H9 (cell line): ENCODE measurements around the gene SNX17. TPM values are rescaled to one million over a fixed set of nuclear protein-coding genes. Genes with fewer than 3 reads are reported as not detected.

ENCODE experiments used
- DNase-seq: peaks from one replicate; pipeline ENCODE4 v3.0.0-alpha.2; 2017
- H2AFZ ChIP-seq: one replicate; pipeline ENCODE4 v1.6.1; 2013; ENCODE audit warnings: mild to moderate bottlenecking, low read length, control low read depth, moderate library complexity
- H2AK5ac ChIP-seq: 2 replicates; pipeline ENCODE4 v1.6.1; 2013; ENCODE audit warnings: low read length, control low read depth, mixed read lengths; ENCODE audit not compliant: insufficient read length
- H2BK120ac ChIP-seq: one replicate; pipeline ENCODE4 v1.6.1; 2013; ENCODE audit warnings: low read depth, mild to moderate bottlenecking, low read length, control low read depth, inconsistent platforms; ENCODE audit not compliant: poor library complexity, severe bottlenecking
- H2BK12ac ChIP-seq: 2 replicates; pipeline ENCODE4 v1.6.1; 2013; ENCODE audit warnings: low read length, control low read depth, mixed read lengths, low read depth; ENCODE audit not compliant: insufficient read length
- H2BK15ac ChIP-seq: 2 replicates; pipeline ENCODE4 v1.6.1; 2013; ENCODE audit warnings: low read depth, low read length, control low read depth
- H2BK20ac ChIP-seq: one replicate; pipeline ENCODE4 v1.6.1; 2013; ENCODE audit warnings: low read depth, mild to moderate bottlenecking, low read length, control low read depth, inconsistent platforms; ENCODE audit not compliant: poor library complexity, severe bottlenecking
- H2BK5ac ChIP-seq: 2 replicates; pipeline ENCODE4 v1.6.1; 2013; ENCODE audit warnings: low read length, control low read depth, mixed read lengths; ENCODE audit not compliant: insufficient read length
- H3K14ac ChIP-seq: 2 replicates; pipeline ENCODE4 v1.6.1; 2013; ENCODE audit warnings: low read length, control low read depth; ENCODE audit not compliant: insufficient read depth
- H3K18ac ChIP-seq: 2 replicates; pipeline ENCODE4 v1.6.1; 2013; ENCODE audit warnings: low read depth, mild to moderate bottlenecking, mixed read lengths, low read length, control low read depth; ENCODE audit not compliant: insufficient read length
- H3K23ac ChIP-seq: 2 replicates; pipeline ENCODE4 v1.6.1; 2013; ENCODE audit warnings: low read length, control low read depth, mixed read lengths, low read depth; ENCODE audit not compliant: insufficient read length
- H3K23me2 ChIP-seq: 2 replicates; pipeline ENCODE4 v1.6.1; 2013; ENCODE audit warnings: low read depth, mild to moderate bottlenecking, mixed read lengths, low read length, control low read depth; ENCODE audit not compliant: insufficient read length, poor library complexity, severe bottlenecking
- H3K27ac ChIP-seq: 2 replicates; pipeline ENCODE4 v1.5.1; 2013; ENCODE audit warnings: low read length, control low read depth, mixed read lengths, low read depth; ENCODE audit not compliant: insufficient read length
- H3K27me3 ChIP-seq: 2 replicates; pipeline ENCODE4 v1.6.1; 2013; ENCODE audit warnings: low read length, control low read depth, inconsistent platforms; ENCODE audit not compliant: insufficient read depth
- H3K4ac ChIP-seq: 2 replicates; pipeline ENCODE4 v1.6.1; 2013; ENCODE audit warnings: low read depth, mild to moderate bottlenecking, control low read depth, inconsistent platforms, low read length, moderate library complexity
- H3K4me1 ChIP-seq: 2 replicates; pipeline ENCODE4 v1.6.1; 2013; ENCODE audit warnings: low read length, control low read depth, inconsistent platforms; ENCODE audit not compliant: insufficient read depth
- H3K4me2 ChIP-seq: 2 replicates; pipeline ENCODE4 v1.6.1; 2013; ENCODE audit warnings: low read length, control low read depth, mixed read lengths; ENCODE audit not compliant: insufficient read length, insufficient read depth
- H3K56ac ChIP-seq: 2 replicates; pipeline ENCODE4 v1.6.1; 2013; ENCODE audit warnings: low read depth, mild to moderate bottlenecking, mixed read lengths, low read length, control low read depth; ENCODE audit not compliant: insufficient read length
- H3K79me1 ChIP-seq: 2 replicates; pipeline ENCODE4 v1.6.1; 2013; ENCODE audit warnings: low read depth, mild to moderate bottlenecking, moderate library complexity, low read length, control low read depth, inconsistent platforms; ENCODE audit not compliant: insufficient read depth, poor library complexity, severe bottlenecking
- H3K79me2 ChIP-seq: 2 replicates; pipeline ENCODE4 v1.6.1; 2013; ENCODE audit warnings: low read length, control low read depth, inconsistent platforms; ENCODE audit not compliant: insufficient read depth
- H3K9ac ChIP-seq: 2 replicates; pipeline ENCODE4 v1.6.1; 2013; ENCODE audit warnings: low read length, control low read depth, mixed read lengths; ENCODE audit not compliant: insufficient read length; ENCODE audit errors: extremely low read depth
- H3K9me3 ChIP-seq: one replicate; pipeline ENCODE4 v1.6.1; 2013; ENCODE audit warnings: low read depth, low read length, inconsistent platforms; ENCODE audit not compliant: control insufficient read depth
- H3T11ph ChIP-seq: one replicate; pipeline ENCODE4 v1.6.1; 2013; ENCODE audit warnings: mild to moderate bottlenecking, low read length, control low read depth, inconsistent platforms
- H4K20me1 ChIP-seq: one replicate; pipeline ENCODE4 v1.6.1; 2013; ENCODE audit not compliant: control insufficient read depth, insufficient read length, insufficient read depth
- H4K5ac ChIP-seq: 2 replicates; pipeline ENCODE4 v1.6.1; 2013; ENCODE audit warnings: low read depth, mild to moderate bottlenecking, mixed read lengths, low read length, control low read depth; ENCODE audit not compliant: insufficient read length
- H4K8ac ChIP-seq: replicated peaks from 2 replicates; pipeline ENCODE4 v1.6.1; 2013; ENCODE audit warnings: low read length, control low read depth, mixed read lengths, low read depth; ENCODE audit not compliant: insufficient read length
- H4K91ac ChIP-seq: 2 replicates; pipeline ENCODE4 v1.6.1; 2013; ENCODE audit warnings: low read depth, mild to moderate bottlenecking, moderate library complexity, mixed read lengths, low read length, control low read depth; ENCODE audit not compliant: insufficient read length
- H3K27ac Mint-ChIP-seq, 3 experiments: 2 replicates in 2 of 3; 3 replicates in 1 of 3; pipeline ENCODE4 v1.8.0; 2020 to 2021; ENCODE audit warnings: mixed read lengths in 3 of 3, mild to moderate bottlenecking in 1 of 3, moderate library complexity in 1 of 3
- H3K27me3 Mint-ChIP-seq: 2 replicates; pipeline ENCODE4 v1.8.0; 2021; ENCODE audit warnings: low read depth, mild to moderate bottlenecking, moderate library complexity, mixed read lengths
- H3K36me3 Mint-ChIP-seq, 3 experiments: 2 replicates in 2 of 3; 3 replicates in 1 of 3; pipeline ENCODE4 v1.8.0; 2020 to 2021; ENCODE audit warnings: low read depth in 3 of 3, mixed read lengths in 3 of 3; ENCODE audit not compliant: insufficient read depth in 1 of 3
- H3K4me1 Mint-ChIP-seq, 2 experiments: 2 replicates each; pipeline ENCODE4 v1.8.0; 2020; ENCODE audit warnings: mixed read lengths in 2 of 2
- H3K4me3 Mint-ChIP-seq, 2 experiments: 2 replicates in 1 of 2; 3 replicates in 1 of 2; pipeline ENCODE4 v1.8.0; 2020 to 2021; ENCODE audit warnings: mild to moderate bottlenecking in 2 of 2, mixed read lengths in 2 of 2, moderate library complexity in 1 of 2
- H3K9me3 Mint-ChIP-seq, 2 experiments: 2 replicates in 1 of 2; 3 replicates in 1 of 2; pipeline ENCODE4 v1.8.0; 2020; ENCODE audit warnings: mild to moderate bottlenecking in 2 of 2, mixed read lengths in 2 of 2, moderate library complexity in 1 of 2
- WGBS: extraction: QIAGEN DNeasy Blood & Tissue Kit; methylation state at CpG from one replicate; pipeline ENCODE4 v1.1.7; 2013; ENCODE audit warnings: missing lambda C conversion rate, low lambda C conversion rate, mixed read lengths; ENCODE audit not compliant: insufficient read length; ENCODE audit errors: extremely low coverage; 5-methylcytosine and 5-hydroxymethylcytosine counted together
- total RNA-seq: library from RNA; stranded (reverse); gene quantifications from 2 replicates; pipeline ENCODE4 v1.2.1, GENCODE V29; 2021
- TF ChIP-seq, protein P1 (sequence below): fragments of 200-600 bp; sonication (generic); conservative IDR thresholded peaks from 3 replicates; pipeline ENCODE4 v1.8.0; 2021; ENCODE audit warnings: antibody characterized with exemption, mild to moderate bottlenecking

The SNX17 gene
- total RNA-seq, 1 experiment from 2014 or later = 81.1 TPM

DNA sequence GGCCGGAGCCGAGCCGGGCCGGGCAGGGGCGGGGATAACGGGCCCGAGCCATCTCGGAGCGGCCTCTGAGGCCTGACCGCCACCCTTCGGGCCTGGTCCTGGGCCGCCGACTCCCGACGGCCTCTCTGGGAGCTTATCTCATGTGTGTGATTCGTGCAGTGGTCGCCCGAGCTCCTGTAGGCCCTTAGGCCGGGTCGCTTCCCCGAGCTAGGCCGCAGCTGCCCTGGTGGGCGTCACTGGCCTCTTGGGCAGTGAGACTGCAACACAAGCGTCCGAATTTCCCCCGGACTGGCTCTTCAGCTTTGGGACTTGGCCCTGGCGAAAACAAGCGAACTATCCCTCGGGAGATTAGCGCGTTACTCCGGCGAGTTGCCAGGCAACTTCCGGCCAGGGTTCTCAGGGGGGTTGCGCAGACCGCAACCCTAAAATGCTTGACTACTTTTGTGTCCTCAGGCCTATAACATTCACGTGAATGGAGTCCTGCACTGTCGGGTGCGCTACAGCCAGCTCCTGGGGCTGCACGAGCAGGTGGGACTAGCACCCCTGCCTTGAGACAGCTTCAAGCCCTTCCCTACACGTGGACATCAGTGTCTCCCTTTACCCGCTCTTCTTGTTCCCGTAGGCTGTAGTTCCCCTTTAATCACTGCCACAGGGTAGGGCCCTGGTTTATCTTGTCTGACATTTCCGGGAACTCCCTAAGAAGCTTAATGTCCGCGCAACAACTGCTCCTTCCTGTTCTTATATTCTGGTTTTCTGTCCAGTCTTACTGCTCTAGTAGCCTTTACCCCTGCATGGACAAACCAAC, 602 bp downstream of the SNX17 start:
- Histone ChIP-seq H4K20me1 (no peaks in the 10 kb centered on the region), H3K9ac (peak overlapping the region; percentile 76), H3K56ac (no peak overlapping the region), H4K8ac (no peak overlapping the region), H3K23me2 (peaks cover 12% of the 10 kb centered on the region), H3K27ac (no peak overlapping the region), H3K4me2 (peak overlapping the region; percentile 98), H2BK20ac (no peak overlapping the region), H4K91ac (no peak overlapping the region), H3K9me3 (no peaks in the 10 kb centered on the region), H3K18ac (no peak overlapping the region), H4K5ac (no peak overlapping the region), H3K4me1 (peaks cover 3% of the 10 kb centered on the region; the same call in 1 of the 2 replicates), H3K79me2 (peaks cover 5% of the 10 kb centered on the region; the same call in 1 of the 2 replicates), H3K14ac (peak overlapping the region; percentile 50; the same call in 1 of the 2 replicates), H2BK120ac (no peak overlapping the region), H2BK12ac (no peak overlapping the region), H3K79me1 (peaks cover 3% of the 10 kb centered on the region), H2AK5ac (no peak overlapping the region), H3K27me3 (no peaks in the 10 kb centered on the region), H2BK15ac (no peak overlapping the region), H3K4ac (no peak overlapping the region), H3T11ph (no peak overlapping the region), H2AFZ (no peak overlapping the region), H2BK5ac (no peak overlapping the region), H3K23ac (no peak overlapping the region)
- H3K27ac Mint-ChIP-seq = peak overlapping the region; percentile 60 to 99 (median 98); a peak in 6 of 7 replicates
- H3K4me3 Mint-ChIP-seq = peak overlapping the region; percentile 98 to 99
- no peaks in the 10 kb centered on the region for H3K27me3 Mint-ChIP-seq
- H3K9me3 Mint-ChIP-seq = peaks cover 0 to 3% of the 10 kb centered on the region in 2 experiments; a peak in 1 of 5 replicates
- TF ChIP-seq, protein P1, sequence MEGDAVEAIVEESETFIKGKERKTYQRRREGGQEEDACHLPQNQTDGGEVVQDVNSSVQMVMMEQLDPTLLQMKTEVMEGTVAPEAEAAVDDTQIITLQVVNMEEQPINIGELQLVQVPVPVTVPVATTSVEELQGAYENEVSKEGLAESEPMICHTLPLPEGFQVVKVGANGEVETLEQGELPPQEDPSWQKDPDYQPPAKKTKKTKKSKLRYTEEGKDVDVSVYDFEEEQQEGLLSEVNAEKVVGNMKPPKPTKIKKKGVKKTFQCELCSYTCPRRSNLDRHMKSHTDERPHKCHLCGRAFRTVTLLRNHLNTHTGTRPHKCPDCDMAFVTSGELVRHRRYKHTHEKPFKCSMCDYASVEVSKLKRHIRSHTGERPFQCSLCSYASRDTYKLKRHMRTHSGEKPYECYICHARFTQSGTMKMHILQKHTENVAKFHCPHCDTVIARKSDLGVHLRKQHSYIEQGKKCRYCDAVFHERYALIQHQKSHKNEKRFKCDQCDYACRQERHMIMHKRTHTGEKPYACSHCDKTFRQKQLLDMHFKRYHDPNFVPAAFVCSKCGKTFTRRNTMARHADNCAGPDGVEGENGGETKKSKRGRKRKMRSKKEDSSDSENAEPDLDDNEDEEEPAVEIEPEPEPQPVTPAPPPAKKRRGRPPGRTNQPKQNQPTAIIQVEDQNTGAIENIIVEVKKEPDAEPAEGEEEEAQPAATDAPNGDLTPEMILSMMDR = no peak
- H3K36me3 Mint-ChIP-seq = peaks cover 51 to 68% (median 67%) of the 10 kb centered on the region in 3 experiments; a peak in 6 of 7 replicates
- peaks cover 13 to 22% of the 10 kb centered on the region in 2 experiments for H3K4me1 Mint-ChIP-seq
- no CpG with 5 or more reads among the region's 46 CpGs for WGBS
- DNase-seq = no peak
